Body of pancreas (tissue), 4 donors: ENCODE results near the gene SH2D7. TPM values are rescaled to one million over a fixed set of nuclear protein-coding genes. Genes with fewer than 3 reads are reported as not detected.

ENCODE experiments used
- ATAC-seq: fragments of 150-250 bp; one replicate; pipeline ENCODE4 v1.9.1; 2016
- DNase-seq, 4 donors: peaks; one replicate each; pipeline ENCODE4 v3.0.0-alpha.2; 2019
- H3K27ac ChIP-seq, 4 donors: fragments of 200-600 bp; sonication (generic); 1 replicate in 3 of 4; 2 replicates in 1 of 4; pipeline versions ENCODE4 v1.5.1 to v1.6.1; 2016 to 2019; ENCODE audit warnings: mild to moderate bottlenecking in 1 of 4, mixed read lengths in 1 of 4, moderate library complexity in 1 of 4
- H3K27me3 ChIP-seq, 2 donors: fragments of 200-600 bp; sonication (generic); one replicate each; pipeline ENCODE4 v1.6.0; 2016; ENCODE audit warnings: mild to moderate bottlenecking in 1 of 2
- H3K36me3 ChIP-seq, 2 donors: fragments of 200-600 bp; sonication (generic); replicated peaks in 1 of 2; 2 replicates each; pipeline ENCODE4 v1.5.1; 2016; ENCODE audit warnings: low read depth in 2 of 2; ENCODE audit not compliant: insufficient read depth in 1 of 2
- H3K4me1 ChIP-seq: fragments of 200-600 bp; sonication (generic); one replicate; pipeline ENCODE4 v1.6.0; 2016
- H3K4me3 ChIP-seq, 2 donors: fragments of 200-600 bp; sonication (generic); 1 replicate in 1 of 2; 2 replicates in 1 of 2; pipeline ENCODE4 v1.5.1; 2016 to 2019
- H3K9me3 ChIP-seq, 3 donors: fragments of 200-600 bp; sonication (generic); 1 replicate in 2 of 3; 2 replicates in 1 of 3; pipeline ENCODE4 v1.5.1; 2016
- CTCF ChIP-seq, 7 experiments: fragments of 450-650 bp in 4 of 7; fragments of 200-600 bp in 3 of 7; sonication (generic) in 3 of 7; IDR thresholded peaks; one replicate each; pipeline ENCODE4 v1.5.1; 2016 to 2019; ENCODE audit warnings: antibody characterized with exemption in 7 of 7
- POLR2A ChIP-seq, 3 donors: fragments of 450-650 bp; IDR thresholded peaks; one replicate each; pipeline ENCODE4 v1.6.1; 2016; ENCODE audit warnings: antibody characterized with exemption in 3 of 3, mild to moderate bottlenecking in 2 of 3
- WGBS, 2 donors: methylation state at CpG; one replicate each; pipeline ENCODE4 v1.1.5; 2017; 5-methylcytosine and 5-hydroxymethylcytosine counted together
- intact Hi-C: fragments of 100-400 bp; cut with DNase I; formaldehyde crosslinking; loops from one replicate; pipeline ENCODE4 v1.15.1; 2023
- total RNA-seq, 2 donors: library from RNA; depleted of rRNA; stranded (reverse); fragments of >200 nt; gene quantifications; one replicate each; pipeline ENCODE4 v1.1.0, GENCODE V29; 2016

Gene SH2D7
- total RNA-seq, 2 donors from 2014 or later, result not detected

- H3K4me3 ChIP-seq, result no peak overlapping the region
Observed at GRCh38 chr15:78065973-78066946, 26.1 kb upstream of the SH2D7 start.

GRCh38 chr15:78067328-78068228 lies 24.8 kb upstream of the SH2D7 start:
- DNase-seq (peak in 2 of 4 donors; percentile 35), ATAC-seq (peak; percentile 37)
- Histone ChIP-seq H3K36me3 (no peaks in the 10 kb centered on the region), H3K27me3 (no peaks in the 10 kb centered on the region), H3K27ac (peak overlapping the region in 3 of 4 donors; percentile 25 to 78 (median 54)), H3K9me3 (no peaks in the 10 kb centered on the region), H3K4me1 (peaks cover 94% of the 10 kb centered on the region), H3K4me3 (no peak overlapping the region)
- TF ChIP-seq POLR2A (IDR thresholded peaks at IDR 0.05) (no peak), CTCF (IDR thresholded peaks at IDR 0.05) (no peak)
- WGBS, 2 donors, result 6 to 13% methylated on average over 1 of the region's 1 CpG
- intact Hi-C loops, result no loop called here

More at GRCh38 chr15:78065973-78066946, 26.1 kb upstream of the SH2D7 start:
- H3K9me3 ChIP-seq, result no peaks in the 10 kb centered on the region
- TF ChIP-seq POLR2A (IDR thresholded peaks at IDR 0.05), result no peak
- TF ChIP-seq CTCF (IDR thresholded peaks at IDR 0.05), result no peak
- H3K36me3 ChIP-seq, result no peaks in the 10 kb centered on the region
- H3K27me3 ChIP-seq, result no peaks in the 10 kb centered on the region
- WGBS, 2 donors, result 59 to 69% methylated on average over 7 of the region's 7 CpGs
- H3K4me1 ChIP-seq, result peaks cover 88% of the 10 kb centered on the region
- intact Hi-C loops, result no loop called here
- DNase-seq (no peak), ATAC-seq (no peak)
- H3K27ac ChIP-seq, result peak overlapping the region; percentile 3 to 78 (median 61)

- Histone ChIP-seq H3K4me1 (peaks cover 92% of the 10 kb centered on the region), H3K9me3 (no peaks in the 10 kb centered on the region), H3K27me3 (no peaks in the 10 kb centered on the region), H3K27ac (peak overlapping the region in 2 of 4 donors; percentile 51 to 78), H3K4me3 (no peak overlapping the region), H3K36me3 (no peaks in the 10 kb centered on the region)
- no peak for ATAC-seq
- WGBS, 2 donors, result 66 to 79% methylated on average over 7 of the region's 7 CpGs
- intact Hi-C loops, result no loop called here
- no peak for TF ChIP-seq POLR2A (IDR thresholded peaks at IDR 0.05)
- TF ChIP-seq CTCF (IDR thresholded peaks at IDR 0.05), result no peak
- no peak for DNase-seq
Observed at GRCh38 chr15:78069052-78069414, 23.3 kb upstream of the SH2D7 start.

- Histone ChIP-seq H3K27ac (peak overlapping the region in 2 of 4 donors; percentile 51 to 78), H3K4me3 (no peak overlapping the region), H3K9me3 (no peaks in the 10 kb centered on the region), H3K4me1 (peaks cover 88% of the 10 kb centered on the region), H3K36me3 (no peaks in the 10 kb centered on the region), H3K27me3 (no peaks in the 10 kb centered on the region)
- WGBS, 2 donors, result 67 to 73% methylated on average over 5 of the region's 5 CpGs
- ATAC-seq, result no peak
- no peak for DNase-seq
- no peak for TF ChIP-seq POLR2A (IDR thresholded peaks at IDR 0.05)
- no peak for TF ChIP-seq CTCF (IDR thresholded peaks at IDR 0.05)
- intact Hi-C loops, result no loop called here
Observed at GRCh38 chr15:78069462-78070029, 22.8 kb upstream of the SH2D7 start.
